GM19324 (cell line): ENCODE data around the gene PGAP6.
"Not testable (repeated sequence)": the region's sequence is repeated elsewhere in the genome, so short reads cannot be mapped to it uniquely, and the experiment has no call there.

Experiments
- ATAC-seq: cut with Tn5 transposase; IDR thresholded peaks from one replicate; pipeline ENCODE4 v1.9.1; 2021; ENCODE audit warnings: mild to moderate bottlenecking, moderate library complexity; ENCODE audit not compliant: unreplicated experiment, low FRiP score

PGAP6 gene

GRCh38 chr16:404971-405486 is 23.3 kb upstream of the PGAP6 start:
- ATAC-seq = no peak

- peak; percentile 71 for ATAC-seq
Observed at GRCh38 chr16:401468-402348, 19.9 kb upstream of the PGAP6 start, which contains the start of gene DECR2. Gene DECR2 (plus strand): TSS chr16:401885. CDS start chr16:401964, 79 bp downstream.

DNA sequence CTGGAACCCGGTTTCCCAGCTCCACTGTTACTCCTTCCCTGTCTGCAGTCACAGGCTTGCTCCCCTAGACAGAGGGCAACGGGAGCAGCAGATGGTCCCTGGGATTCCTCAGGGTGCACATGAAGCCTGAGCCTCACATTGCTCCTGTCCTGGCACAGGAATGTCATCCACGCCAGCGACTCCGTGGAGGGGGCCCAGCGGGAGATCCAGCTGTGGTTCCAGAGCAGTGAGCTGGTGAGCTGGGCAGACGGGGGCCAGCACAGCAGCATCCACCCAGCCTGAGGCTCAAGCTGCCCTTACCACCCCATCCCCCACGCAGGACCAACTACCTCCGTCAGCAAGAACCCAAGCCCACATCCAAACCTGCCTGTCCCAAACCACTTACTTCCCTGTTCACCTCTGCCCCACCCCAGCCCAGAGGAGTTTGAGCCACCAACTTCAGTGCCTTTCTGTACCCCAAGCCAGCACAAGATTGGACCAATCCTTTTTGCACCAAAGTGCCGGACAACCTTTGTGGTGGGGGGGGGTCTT is 18.3 kb upstream of the PGAP6 start:
- ATAC-seq = no peak

GRCh38 chr16:399340-400019 is 17.7 kb upstream of the PGAP6 start:
- ATAC-seq = no peak

DNA sequence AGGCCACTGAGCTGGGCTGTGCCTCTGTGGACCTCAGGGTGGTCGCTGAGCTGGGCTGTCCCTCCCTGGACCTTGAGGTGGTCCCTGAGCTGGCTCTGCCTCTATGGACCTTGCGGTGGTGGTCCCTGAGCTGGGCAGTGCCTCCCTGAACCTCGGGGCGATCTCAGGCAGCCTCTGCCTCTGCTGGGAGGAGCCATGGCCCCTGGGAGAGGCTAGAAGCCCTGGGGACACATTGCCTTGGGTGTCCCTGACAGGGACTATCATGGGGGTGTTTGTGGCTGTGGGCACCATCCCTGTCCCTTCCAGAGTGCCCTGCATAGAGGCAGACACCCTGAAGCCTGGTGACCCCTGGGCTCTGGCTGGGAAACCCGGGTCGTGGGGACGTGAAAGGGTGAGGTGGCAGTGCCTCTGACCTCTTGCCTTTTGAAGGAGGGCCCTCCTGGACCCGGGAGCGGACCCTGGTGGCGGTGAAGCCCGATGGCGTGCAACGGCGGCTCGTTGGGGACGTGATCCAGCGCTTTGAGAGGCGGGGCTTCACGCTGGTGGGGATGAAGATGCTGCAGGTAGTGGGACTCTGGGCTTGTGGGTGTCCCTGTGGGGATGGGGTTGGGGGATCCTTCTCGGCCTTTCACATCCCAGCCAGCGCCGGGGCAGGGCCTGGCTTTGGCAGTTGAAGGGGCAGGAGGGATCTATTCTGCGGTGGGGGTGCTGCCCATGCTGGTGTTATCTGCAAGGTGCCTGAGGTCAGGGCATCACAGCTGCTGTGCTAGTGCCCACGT is 17.0 kb upstream of the PGAP6 start:
- ATAC-seq = no peak

DNA sequence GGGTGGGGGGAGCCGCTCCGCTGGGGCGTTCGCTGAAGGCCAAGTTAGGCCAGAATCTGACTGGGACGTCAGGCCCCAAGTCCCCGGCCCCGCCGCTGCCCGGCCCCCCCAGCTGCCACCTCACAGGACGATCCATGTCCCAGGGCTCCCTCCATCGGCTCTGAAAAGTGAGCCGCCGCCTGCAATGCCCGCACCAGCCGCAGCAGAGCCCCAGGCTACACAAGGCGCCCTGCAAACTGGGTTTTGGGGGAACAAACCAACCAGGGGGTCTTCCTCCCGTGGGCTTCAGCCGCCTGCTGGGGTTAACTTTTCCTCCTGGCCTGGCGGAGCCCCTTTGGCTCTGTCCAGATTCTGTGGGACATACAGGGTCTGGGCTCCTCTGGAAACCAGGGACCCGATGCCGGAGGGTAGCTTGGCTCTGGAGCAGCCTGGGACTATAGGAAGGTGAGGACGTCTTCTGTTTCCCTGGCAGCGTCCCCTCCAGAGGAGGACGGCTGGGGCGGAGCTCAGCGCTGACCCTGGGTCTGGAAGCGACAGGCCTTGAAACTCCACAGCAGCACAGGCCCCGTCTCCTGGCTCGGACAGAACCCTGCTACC is 16.1 kb upstream of the PGAP6 start:
- no peak for ATAC-seq

DNA sequence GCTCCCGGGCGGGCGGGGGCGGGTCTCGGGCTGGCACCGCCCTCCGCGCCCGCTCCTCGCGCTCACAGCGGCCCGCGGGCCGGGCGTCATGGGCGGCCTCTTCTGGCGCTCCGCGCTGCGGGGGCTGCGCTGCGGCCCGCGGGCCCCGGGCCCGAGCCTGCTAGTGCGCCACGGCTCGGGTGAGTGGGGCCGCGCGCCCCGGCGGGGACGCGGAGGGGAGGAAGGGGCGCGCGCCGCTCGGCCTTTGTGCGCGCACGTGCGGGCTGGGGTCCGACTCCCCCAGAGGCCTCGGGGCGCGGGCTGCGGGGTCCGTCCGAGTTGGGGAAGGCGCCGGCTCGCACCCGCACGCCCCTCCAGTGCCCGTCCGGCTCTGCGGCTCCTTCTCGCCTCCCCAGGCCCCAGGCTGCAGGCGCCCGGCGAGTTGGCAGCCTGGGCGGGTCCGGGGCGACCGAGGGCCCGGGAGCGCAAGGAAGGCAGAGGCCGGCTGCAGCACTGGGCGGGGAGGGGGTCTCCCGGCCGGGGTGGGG is 15.4 kb upstream of the PGAP6 start, which contains the start of gene NME4:
Gene NME4 (plus strand): TSS at position 65 of the 527 bp plus-strand sequence. CDS start 24 bp downstream, at position 89.
- no peak for ATAC-seq

DNA sequence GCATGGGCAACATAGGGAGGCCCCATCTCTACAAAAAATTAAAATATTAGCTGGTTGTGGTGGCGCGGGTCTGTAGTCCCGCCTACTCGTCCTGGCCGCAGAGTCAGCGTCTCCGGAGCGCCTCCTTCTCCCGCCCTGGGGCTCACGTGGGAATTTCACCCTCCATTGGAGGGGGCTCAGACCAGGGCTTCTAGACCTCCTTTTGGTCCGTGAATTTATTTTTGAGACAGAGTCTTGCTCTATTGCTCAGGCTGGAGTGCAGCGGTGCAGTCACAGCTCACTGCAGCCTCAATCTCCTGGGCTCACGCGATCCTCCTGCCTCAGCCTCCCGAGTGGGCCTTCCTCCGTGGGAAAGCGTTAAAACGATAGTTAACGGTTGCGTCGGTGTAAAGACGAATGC is 14.8 kb upstream of the PGAP6 start:
- ATAC-seq = no peak

GRCh38 chr16:396199-396598 is 14.4 kb upstream of the PGAP6 start:
- no peak for ATAC-seq

GRCh38 chr16:392450-393030 is 10.8 kb upstream of the PGAP6 start:
- ATAC-seq = no peak

GRCh38 chr16:391885-392335 is 10.1 kb upstream of the PGAP6 start:
- ATAC-seq = no peak

DNA sequence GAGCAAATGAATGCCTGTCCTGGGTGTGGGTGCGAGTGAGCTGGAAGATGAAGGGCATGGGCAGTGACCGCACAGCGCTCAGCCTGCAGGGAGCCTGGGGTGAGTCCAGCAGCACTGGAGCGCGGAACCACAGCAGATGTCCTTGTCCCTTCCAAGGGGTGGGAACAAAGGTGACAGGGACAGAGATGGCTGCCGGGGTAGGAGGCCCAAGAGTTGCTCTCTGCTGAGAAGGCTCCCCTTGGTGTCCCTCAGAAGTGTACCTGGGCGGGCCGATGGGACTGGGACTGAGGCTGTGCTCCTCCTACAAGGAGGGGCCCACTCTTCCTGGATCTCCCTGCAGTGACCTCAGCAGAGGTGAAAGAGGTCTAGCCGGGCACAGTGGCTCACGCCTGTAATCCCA is 7.6 kb upstream of the PGAP6 start:
- ATAC-seq = no peak

GRCh38 chr16:387761-388666 is 6.2 kb upstream of the PGAP6 start:
- not testable (repeated sequence) for ATAC-seq

DNA sequence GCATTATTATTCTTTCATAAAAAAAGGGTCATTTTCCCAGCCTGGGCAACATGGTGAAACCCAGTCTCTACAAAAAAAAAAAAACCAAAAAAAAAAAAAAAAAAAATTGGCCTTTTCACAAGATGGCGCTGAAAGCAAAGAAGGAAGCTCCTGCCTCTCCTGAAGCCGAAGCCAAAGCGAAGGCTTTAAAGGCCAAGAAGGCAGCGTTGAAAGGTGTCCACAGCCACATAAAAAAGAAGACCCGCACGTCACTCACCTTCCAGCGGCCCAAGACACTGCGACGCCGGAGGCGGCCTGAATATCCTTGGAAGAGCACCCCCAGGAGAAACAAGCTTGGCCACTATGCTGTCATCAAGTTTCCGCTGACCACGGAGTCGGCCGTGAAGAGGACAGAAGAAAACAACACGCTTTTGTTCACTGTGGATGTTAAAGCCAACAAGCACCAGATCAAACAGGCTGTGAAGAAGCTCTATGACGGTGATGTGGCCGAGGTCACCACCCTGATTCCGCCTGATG is 4.9 kb upstream of the PGAP6 start:
- no peak for ATAC-seq

- ATAC-seq = no peak
Observed at GRCh38 chr16:383326-384051, 1.7 kb upstream of the PGAP6 start.

DNA sequence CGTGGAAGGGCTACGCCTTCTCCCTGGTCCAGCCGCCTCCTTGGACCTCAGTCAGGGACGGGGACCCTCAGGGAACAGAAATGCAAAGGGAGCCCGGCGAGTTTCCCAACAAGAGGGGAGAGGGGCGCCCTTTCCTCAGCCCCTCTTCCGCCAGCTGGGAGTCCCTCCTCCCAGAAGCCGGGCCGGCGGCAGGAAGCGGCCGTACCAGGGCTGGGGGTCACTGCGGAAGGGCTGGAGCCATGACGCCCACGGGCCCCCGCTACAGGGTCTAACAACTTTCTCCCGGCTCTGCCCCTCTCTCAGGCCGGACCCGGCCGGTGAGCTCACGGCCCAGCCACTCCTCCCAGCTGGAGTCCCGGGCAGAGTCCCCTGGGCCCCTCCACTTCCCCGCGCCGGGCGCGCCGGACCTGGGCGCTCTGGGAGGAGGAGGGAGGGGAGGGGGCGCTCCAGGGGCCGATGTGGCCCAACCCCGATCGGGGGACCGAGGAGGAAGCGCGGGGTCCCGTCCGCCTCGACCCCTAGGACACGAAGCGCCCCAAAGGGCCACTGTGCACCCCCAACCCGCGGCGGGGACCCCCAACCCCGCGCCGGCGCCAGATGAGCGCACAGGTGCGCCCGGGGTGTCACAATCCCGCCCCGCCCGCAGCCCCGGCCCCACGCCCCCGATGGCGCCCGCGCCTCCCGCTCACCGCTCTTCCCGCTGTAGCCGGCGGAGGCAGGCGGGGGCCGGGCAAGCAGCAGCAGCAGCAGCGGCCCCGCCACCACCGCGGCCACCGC is 578 bp downstream of the PGAP6 start:
- ATAC-seq = peak; percentile 3

DNA sequence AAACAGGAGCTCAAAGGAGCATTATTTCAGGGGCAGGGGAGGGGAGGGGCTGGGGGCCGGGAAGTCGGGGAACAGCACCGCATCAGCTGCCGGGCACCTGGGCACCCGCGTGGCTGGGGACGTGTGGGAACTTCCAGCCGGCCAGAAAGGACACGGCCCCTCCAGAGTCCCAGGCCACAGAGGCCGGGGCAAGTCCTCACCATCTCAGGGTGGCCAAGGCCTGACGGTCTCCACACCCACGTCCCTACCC is 1.1 kb downstream of the PGAP6 start:
- ATAC-seq = no peak
